Endometrium (tissue), 2 donors: ENCODE measurements around the gene TOLLIP.
"Not testable (repeated sequence)": the region's sequence is repeated elsewhere in the genome, so short reads cannot be mapped to it uniquely, and the experiment has no call there.

Experiments used
- FAIRE-seq: peaks from 2 replicates; lab custom pipeline; 2012; peaks lifted over from hg19 to GRCh38; lab: Jason Lieb, UNC
- donor health status: control.
- donor health status: control.

Gene TOLLIP

DNA sequence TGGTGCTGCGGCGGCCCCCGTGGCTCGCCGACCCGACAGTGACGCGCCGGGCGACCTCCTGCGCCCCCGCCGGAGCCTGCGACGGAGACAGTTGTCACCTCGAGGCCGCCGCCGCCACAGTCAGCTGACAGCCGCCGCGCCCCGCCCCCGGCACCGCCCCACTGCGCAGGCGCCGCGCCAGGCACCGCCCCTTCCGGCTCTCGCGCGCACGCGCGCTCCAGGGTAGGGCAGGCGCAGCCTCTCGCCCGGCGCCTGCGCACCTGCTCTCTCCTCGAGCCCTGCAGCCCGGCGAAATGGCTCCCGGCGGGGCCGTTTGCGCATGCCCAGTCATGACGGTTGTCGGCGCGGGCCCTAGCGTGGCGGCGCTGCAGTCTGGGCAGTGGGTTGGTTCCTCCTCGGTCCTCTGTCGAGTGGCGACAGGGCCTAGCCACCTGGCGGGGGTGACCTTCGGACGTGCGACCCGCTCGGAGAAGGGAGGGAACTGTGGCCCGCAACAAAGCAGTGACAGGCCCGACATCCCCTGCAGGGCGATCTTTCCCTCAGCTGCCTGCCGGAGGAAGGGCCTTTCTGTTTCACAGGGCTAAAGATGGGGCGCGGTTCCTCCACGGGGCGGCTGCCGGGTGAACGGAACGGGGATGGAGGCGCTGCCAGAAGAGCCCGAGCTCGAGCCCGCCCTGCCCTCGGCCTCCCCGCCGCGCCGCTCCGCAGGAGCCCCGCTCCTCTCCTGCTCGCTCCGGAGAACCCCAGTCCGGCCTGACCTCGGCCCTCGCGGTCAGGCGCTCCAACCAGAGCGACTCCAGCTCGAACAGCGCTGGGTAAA is at the start of gene TOLLIP:
TSS of gene TOLLIP (minus strand) at position 135 of the 820 bp plus-strand sequence. CDS start at position 1, 134 bp downstream.
- FAIRE-seq = no peak

DNA sequence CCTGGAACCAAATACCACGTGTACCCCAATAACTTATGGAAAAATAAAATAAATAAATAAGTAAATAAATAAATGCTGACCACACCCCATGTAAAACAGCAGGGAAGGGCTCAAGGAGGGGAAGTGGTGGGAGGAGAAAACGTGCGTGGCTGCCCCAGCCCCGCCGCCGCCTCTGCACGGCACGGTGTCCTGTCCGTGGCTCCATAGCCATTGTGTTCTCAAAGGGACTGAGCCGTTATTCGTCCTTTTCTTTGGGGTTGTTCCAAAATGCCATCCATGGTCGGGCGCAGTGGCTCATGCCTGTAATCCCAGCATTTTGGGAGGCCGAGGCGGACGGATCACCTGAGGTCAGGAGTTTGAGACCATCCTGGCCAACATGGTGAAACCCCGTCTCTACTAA is 49.5 kb upstream of the TOLLIP start:
- not testable (repeated sequence) for FAIRE-seq

DNA sequence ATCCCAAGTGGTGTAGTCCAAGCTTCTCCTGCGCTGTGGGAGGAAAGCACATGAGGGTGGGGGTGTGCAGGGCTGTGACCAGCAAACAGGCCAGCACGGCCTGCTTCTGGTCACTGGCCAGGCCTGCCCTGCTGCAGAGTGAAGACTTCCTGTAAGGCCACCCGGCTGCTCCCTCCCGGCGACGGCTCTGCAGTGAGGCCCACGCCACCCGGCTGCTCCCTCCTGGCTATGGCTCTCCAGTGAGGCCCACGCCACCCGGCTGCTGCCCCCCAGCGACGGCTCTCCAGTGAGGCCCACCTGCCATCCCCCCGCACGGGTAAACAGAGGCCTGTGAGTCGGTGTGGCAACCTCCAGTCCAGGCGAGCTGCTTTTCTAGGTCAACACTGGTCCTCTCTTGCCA is 48.9 kb upstream of the TOLLIP start:
- FAIRE-seq = no peak

DNA sequence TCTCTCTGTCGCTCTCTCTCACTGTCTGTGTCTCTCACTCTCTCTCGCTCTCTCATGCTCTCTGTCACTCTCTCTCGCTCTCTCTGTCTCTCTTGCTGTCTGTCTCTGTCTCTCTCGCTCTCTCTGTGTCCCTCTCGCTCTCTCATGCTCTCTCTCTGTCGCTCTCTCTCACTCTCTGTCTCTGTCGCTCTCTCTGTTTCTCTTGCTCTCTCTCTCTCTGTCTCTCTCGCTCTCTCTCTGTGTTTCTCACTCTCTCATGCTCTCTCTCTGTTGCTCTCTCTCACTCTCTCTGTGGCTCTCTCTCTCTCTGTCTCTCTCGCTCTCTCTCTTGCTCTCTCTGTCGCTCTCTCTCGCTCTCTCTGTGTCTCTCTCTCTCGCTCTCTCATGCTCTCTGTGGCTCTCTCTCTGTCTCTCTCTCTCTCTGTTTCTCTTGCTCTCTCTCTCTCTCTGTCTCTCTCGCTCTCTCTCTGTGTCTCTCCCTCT is 47.1 kb upstream of the TOLLIP start:
- no peak for FAIRE-seq

DNA sequence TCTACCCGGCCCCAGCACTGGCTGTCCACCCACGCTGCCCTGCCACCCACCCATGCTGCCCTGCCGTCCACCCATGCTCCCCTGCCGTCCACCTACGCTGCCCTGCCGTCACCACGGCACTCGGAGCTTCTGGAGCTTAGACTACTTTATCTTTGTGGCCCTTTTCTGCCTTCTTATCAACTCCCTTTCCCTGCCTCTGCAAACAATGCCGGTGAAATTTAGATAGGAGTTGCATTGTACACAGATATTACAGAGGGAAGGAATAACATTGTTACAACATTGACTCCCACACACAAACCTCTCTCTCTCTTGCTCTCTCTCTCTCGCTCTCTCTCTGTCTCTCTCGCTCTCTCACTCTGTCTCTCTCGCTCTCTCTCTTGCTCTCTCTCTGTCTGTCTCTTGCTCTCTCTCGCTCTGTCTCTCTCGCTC is 46.6 kb upstream of the TOLLIP start:
- FAIRE-seq = no peak

DNA sequence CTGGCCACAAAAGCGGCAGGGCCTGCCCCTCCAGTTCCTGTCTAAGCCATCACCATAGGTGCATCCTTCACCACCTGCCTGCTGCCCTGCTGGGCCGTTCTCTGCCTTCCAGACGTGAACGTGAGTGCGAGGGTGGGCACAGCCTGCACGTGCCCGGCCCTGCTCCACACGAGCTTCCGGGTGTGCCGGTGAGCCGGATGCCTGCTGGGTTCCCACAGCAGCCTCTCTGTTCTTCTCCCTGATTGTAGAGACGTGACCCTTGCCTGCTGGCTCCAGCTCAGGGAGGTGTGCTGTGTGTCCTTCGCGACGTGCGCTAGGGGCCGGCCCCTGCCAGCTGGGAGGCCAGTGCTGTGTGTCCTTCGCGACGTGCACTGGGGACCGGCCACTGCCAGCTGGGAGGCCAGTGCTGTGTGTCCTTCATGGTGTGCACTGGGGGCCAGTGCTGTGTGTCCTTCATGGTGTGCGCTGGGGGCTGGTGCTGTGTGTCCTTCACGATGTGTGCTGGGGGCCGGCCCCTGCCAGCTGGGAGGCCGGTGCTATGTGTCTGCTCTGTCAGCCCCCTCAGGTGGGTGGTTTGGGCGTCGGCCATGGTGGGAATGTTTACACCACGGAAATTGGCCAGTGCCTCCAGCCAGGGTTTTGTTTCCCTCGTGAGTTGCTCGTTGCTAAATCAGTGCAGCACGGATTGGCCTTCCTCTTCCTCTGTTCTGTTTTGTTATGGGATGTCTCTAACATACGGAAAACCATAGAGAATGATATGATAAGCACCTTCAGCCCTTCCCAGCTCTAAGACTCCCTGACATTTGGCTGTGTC is 44.9 kb upstream of the TOLLIP start:
- FAIRE-seq = no peak

DNA sequence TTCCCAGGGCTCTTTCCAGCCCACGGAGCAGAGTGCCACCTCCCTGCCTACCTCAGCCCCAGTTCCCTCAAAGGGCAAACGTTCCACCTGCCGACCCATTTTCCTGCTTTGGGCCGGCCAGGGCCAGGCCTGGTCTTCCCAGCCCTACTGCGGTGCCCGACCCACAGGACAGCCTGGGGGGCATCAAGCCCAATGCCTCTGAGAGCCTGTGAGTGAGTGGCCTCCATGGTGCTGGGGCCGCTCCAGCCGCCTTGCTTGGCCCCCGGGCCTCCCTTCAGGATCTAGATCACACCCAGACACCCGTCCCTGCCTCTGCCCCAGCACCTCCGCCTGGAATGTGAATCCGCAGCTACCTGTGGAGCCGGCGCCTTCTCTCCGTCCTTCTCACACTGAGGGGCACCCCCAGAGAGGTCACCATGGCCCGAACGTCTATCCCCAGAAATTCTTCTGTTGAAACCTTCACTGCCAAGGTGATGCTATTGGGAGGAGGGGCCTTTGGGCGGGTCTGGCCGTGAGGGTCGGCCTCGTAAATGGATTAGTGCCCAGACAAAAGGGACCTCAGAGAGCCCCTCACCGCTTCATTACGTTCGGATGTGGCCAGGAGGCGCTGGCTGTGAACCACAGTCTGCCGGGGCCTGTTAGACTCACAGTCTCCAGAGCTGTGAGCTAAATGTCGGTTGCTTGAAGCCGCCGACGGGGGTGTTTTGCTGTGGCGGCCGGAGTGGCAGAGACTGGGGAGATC is 44.1 kb upstream of the TOLLIP start:
- no peak for FAIRE-seq

DNA sequence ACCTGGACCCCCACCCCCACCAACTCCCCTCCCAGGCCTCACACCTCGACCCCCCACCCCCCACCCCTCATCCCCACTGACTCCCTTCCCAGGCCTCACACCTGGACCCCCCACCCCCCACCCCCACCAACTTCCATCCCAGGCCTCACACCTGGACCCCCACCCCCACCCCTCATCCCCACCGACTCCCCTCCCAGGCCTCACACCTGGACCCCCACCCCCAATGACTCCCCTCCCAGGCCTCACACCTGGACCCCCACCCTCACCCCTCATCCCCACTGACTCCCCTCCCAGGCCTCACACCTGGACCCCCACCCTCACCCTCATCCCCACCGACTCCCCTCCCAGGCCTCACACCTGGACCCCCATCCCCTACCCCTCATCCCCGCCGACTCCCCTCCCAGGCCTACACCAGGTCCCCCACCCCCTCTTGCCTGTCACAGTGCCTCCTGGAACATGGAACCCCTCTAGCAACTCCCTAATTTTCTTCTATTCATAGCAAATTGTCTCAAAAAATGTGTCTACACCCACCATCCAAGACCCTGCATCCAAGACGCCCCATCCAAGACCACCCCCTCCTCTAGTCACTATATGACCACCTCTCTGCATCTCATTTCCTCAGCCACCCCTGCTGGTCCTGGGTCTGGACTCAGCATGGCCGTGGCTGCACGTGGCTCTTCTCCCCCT is 43.4 kb upstream of the TOLLIP start:
- no peak for FAIRE-seq

DNA sequence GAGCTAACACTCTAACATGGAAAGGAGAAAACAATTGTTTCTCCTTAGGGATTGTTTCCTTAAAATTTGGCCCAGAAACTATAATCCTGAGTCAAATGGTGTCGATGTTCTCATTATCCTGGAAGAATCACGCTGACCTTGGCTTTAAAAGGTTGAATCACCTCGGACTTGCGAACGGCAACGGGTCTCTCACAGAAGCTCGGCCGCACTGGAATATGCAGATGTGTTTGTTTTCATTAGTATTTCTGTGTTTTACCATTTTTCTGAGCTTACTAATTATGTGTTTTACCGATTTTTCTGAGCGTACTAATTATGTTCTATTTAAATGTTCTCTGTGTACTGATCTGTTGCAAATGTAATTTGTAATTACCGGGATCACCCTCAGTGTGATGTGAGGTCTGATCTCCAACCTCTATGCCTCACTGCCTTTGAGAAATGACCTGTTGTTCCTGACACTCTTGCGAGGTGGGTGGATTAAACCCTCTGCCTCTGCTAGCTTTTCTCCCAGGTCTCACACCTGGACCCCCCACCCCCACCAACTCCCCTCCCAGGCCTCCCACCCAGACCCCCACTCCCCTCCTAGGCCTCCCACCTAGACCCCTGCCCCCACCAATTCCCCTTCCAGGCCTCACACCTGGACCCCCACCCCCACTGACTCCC is 42.0 kb upstream of the TOLLIP start:
- no peak for FAIRE-seq

DNA sequence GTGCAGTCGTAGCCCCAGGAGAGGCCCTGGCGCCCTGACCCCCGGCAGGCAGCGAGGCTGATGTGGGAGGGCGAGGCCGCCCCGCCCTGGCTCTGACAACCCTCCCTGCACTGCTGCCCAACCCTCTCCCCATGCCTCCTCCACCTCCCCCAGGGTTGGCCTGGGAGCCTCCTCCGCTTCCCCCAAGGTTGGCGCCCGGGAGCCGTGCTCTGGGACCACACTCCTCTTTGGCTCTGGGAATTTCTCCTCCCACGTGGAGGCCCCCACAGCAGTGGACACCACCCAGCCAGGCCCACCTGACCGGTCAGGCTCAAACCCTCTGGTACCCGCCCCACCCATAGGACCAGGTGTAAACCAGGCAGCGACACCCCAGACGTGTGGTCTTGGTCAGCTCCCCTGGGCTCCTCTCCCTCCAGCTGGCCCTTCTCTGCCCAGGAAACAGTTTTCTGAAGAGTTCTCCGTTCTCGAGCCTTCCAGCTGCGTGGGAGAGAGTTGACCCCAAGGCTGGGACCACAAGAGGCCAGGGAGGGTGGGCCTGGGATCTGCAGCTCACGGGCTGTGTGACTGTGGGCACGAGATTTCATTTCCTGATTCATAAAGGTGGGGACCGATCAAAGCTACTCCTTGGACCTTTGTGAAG is 40.8 kb upstream of the TOLLIP start:
- no peak for FAIRE-seq

DNA sequence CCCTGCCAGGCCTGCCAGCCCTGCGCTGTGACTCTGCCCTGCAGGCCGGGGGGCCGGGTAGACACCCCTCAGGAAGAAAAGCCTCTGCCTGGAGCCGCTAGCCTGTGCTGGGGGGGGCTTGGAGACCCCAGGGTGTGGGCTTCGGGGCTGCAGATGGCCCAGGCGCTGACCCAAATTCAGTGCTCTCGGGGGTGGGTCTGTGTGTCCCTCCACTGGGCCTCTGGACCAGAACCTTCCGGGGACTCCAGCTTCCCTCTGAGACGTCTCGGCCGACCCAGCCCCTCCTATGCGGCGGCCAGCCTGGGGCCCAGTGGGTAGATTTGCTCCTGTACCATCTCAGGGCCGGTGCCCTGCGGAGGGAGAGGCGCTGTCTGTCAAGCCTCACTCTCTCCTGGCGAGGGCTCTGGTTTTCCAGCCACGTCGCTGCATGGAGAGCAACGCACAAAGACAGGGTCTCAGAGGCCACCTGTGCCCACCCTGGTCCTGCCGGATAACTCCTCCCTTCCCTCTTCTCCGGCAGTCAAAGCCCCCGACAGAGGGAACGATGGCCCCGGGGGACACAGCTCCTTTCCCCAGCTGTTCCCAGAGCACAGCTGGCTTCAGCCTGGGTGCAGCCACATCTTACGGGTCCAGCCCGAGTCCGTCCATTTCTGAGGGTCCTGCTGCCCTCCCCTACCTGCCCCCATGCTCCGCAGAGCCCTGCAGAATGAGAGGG is 40.1 kb upstream of the TOLLIP start:
- FAIRE-seq = no peak

DNA sequence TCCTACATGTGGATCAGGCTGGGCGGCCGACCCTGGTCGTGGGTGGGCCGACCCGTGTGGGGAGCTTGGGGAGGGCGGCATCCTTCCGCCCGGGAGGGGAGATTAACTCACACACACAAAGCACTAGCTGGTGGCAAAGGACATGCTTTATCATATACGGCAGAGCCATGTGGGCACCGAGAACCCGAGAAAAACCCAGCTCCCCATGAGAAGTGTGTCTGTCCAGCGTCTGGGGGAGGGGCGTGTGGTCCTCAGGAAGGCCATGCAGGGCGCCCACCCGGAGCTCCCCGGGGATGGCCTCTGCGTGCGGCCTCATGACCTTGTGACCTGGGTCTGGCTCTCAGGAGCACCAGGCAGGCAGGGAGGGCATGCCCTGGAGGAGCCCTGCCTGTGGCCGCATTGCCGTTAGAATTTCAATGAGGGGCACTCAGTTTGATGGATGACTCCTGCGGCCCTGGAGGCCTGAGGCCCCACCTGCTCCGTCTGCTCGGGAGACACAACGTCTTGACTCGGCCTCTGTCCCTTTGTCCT is 39.4 kb upstream of the TOLLIP start:
- no peak for FAIRE-seq

DNA sequence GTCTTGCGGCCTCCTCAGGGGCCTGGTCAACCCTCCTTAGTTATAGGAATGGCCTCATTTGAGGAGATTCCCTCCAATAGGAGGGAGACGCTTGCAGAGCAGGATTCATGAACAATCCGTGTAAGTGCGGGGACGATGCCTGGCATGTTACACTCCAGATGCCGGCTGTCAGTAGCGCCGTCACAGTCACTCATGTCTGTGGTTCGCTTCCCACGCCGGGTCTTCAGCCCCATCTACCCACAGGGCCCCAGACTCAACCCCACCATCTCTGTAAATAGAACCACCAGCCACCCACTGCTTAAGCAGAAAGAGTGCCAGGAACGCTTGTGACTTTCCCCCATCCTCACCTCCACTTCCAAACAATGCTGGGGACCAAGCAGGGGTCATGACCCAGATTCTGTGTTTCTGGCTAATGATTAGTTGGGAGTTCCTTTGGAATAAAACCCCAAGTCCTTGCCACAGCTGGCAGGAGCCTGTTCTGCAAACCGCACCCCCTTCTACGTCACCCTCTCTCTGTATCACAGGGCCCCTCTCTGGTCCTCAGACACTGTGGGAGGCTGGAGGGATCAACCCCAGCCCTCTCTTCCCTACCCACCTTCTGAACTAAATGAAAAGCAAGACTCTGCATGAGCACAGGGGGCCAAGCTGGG is 38.8 kb upstream of the TOLLIP start:
- no peak for FAIRE-seq

DNA sequence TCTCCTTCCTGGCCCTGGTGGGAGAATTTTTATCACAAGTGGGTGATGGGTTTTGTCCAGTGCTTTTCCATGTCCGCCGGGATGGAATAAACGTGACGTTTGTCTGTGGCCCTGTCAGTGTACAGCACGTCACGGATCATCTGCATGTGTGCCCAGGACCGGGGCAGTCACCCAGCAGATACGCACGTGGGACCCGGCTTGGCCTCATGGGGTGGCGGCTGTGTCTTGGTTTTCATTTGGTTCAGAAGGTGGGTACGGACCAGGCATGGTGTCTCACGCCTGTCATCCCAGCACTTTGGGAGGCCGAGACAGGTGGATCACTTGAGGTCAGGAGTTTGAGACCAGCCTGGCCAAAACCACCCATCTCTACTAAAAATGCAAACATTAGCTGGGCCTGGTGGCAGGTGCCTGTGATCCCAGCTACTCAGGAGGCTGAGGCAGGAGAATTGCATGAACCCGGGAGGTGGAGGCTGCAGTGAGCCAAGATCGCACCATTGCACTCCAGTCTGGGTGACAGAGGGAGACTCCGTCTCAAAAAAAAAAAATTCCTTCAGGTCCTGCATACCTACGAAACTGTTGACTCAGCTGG is 38.1 kb upstream of the TOLLIP start:
- FAIRE-seq = not testable (repeated sequence)

DNA sequence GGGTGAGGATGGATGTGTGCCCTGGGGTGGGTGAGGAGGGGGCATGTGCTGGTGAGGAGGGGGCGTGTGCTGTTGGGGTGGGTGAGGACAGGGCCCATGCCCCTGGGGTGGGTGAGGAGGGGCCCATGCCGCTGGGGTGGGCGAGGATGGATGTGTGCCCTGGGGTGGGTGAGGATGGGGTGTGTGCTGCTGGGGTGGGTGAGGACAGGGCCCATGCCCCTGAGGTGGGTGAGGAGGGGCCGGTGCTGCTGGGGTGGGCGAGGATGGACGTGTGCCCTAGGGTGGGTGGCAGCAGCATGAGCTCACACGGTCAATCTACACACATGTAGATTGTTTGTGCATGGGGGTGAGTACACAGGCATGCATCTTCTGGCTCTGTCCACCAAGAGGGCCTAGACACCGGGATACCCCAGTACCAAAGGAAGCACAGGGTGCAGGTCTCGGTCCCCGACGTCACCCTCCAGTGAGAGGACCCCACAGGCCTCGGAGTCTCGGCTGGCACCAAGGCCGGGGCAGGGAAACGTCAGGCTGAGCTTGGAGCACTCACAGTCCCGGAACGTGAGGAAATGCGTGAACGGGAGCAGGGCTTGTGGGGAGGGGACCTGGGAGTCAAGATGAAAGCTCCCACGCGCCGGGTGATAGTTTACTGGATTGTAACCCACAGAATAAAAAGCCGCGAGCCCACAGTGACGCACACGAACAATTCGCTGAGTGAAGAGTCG is 37.4 kb upstream of the TOLLIP start:
- FAIRE-seq = no peak

DNA sequence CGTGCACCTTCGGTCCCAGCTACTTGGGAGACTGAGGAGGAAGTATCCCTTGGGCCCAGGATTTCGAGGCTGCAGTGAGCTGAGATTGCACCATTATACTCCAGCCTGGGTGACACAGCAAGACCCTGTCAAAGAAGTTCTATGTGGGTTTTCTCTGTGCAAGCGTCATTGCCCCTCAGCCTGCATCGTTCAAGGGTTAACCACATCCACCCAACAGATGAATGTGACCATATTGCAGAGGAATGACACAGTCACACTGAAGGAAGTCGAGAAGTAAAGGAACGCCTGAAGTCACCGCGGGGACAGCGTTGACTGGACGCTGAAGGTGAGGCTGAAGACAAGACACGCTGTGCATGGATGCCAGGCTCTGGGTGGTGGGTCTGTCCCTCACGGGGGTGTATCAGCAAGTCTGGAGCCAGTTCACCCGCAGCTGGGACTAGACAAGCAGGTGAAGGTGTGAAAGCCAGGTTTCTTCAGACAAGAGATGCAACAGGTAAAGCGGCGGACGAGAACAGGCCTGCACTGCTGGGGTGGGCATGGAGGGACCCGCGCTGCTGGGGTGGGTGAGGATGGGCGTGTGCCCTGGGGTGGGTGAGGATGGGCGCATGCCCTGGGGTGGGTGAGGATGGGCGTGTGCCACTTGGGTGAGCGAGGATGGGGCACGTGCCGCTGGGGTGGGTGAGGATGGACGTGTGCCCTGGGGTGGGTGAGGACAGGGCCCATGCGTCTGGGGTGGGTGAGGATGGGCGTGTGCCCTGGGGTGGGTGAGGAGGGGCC is 36.5 kb upstream of the TOLLIP start:
- FAIRE-seq = no peak

DNA sequence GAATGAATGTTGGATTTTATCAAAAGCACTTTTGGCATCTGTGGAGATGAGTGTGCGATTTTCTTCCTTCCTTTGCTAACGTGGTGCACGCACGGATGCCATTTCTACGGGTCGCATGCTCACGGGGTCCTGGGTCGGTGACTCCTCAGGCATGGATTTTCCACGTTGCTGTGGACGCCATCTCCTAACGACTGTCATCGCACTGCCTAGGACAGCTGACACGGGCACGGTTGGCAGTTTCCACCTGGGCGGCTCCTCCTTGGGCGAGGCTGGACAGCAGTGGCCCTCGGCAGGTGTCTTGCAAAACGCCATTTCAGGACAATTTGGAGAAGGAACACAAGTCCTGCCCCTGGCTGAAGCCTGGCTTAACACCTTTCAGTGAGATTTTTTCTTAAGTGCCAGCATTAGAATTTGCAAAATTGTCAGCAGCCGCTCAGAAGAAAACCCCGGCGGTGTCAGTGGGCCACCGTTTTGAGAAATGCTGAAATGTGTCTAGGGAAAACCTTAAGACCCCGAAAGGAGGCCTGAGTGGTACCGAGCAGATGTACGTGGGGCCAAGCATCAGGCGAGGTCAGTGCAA is 34.7 kb upstream of the TOLLIP start:
- FAIRE-seq = no peak
